Astrocyte (in vitro differentiated cells and primary cell): ENCODE measurements around the gene CTCFL. TPM values are rescaled to one million over a fixed set of nuclear protein-coding genes. Genes with fewer than 3 reads are reported as not detected.

Source experiments
- DNase-seq: peaks from one replicate; pipeline ENCODE4 v3.0.0-alpha.2; 2010; ENCODE audit warnings: low read depth
- FAIRE-seq: peaks from 2 replicates; lab custom pipeline; 2011; peaks lifted over from hg19 to GRCh38; lab: Jason Lieb, UNC
- H2AFZ ChIP-seq: 2 replicates; pipeline ENCODE4 v1.6.0; 2012; ENCODE audit warnings: low read depth, low read length, inconsistent platforms
- H3K27ac ChIP-seq: 2 replicates; pipeline ENCODE4 v1.5.1; 2011; ENCODE audit warnings: low read depth, low read length, inconsistent platforms
- H3K27me3 ChIP-seq: 2 replicates; pipeline ENCODE4 v1.6.0; 2011; ENCODE audit warnings: low read length, inconsistent platforms; ENCODE audit not compliant: insufficient read depth
- H3K36me3 ChIP-seq: 2 replicates; pipeline ENCODE4 v1.5.1; 2011; ENCODE audit warnings: low read length, inconsistent platforms; ENCODE audit not compliant: insufficient read depth
- H3K4me1 ChIP-seq: 2 replicates; pipeline ENCODE4 v1.5.1; 2011; ENCODE audit warnings: low read length, inconsistent platforms; ENCODE audit not compliant: insufficient read depth
- H3K4me2 ChIP-seq: 2 replicates; pipeline ENCODE4 v1.6.0; 2012; ENCODE audit warnings: low read length, inconsistent platforms
- H3K4me3 ChIP-seq: 2 replicates; pipeline ENCODE4 v1.5.1; 2011; ENCODE audit warnings: low read depth, mild to moderate bottlenecking, low read length, inconsistent platforms; ENCODE audit not compliant: insufficient read depth
- H3K79me2 ChIP-seq: 2 replicates; pipeline ENCODE4 v1.6.0; 2012; ENCODE audit warnings: mild to moderate bottlenecking, low read length, inconsistent platforms; ENCODE audit not compliant: insufficient read depth
- H3K9ac ChIP-seq: 2 replicates; pipeline ENCODE4 v1.6.0; 2012; ENCODE audit warnings: mild to moderate bottlenecking, low read length, inconsistent platforms
- H3K9me3 ChIP-seq: 2 replicates; pipeline ENCODE4 v1.5.1; 2012; ENCODE audit warnings: low read depth, mild to moderate bottlenecking, low read length, inconsistent platforms; ENCODE audit not compliant: insufficient read depth
- H4K20me1 ChIP-seq: 2 replicates; pipeline ENCODE4 v1.6.0; 2012; ENCODE audit warnings: low read length, inconsistent platforms; ENCODE audit not compliant: insufficient read depth
- H3K27ac Mint-ChIP-seq: one replicate; pipeline ENCODE4 v1.8.0; 2021; ENCODE audit warnings: mild to moderate bottlenecking, mixed read lengths; ENCODE audit not compliant: unreplicated experiment
- H3K27me3 Mint-ChIP-seq: one replicate; pipeline ENCODE4 v1.8.0; 2021; ENCODE audit warnings: low read depth, mixed read lengths; ENCODE audit not compliant: unreplicated experiment
- H3K36me3 Mint-ChIP-seq: one replicate; pipeline ENCODE4 v1.8.0; 2021; ENCODE audit warnings: low read depth, mixed read lengths; ENCODE audit not compliant: unreplicated experiment
- H3K4me1 Mint-ChIP-seq: one replicate; pipeline ENCODE4 v1.8.0; 2021; ENCODE audit warnings: low read depth, mixed read lengths; ENCODE audit not compliant: unreplicated experiment
- H3K4me3 Mint-ChIP-seq: one replicate; pipeline ENCODE4 v1.8.0; 2021; ENCODE audit warnings: mild to moderate bottlenecking, moderate library complexity, mixed read lengths; ENCODE audit not compliant: unreplicated experiment
- H3K9me3 Mint-ChIP-seq: one replicate; pipeline ENCODE4 v1.8.0; 2021; ENCODE audit warnings: mild to moderate bottlenecking, mixed read lengths; ENCODE audit not compliant: unreplicated experiment
- EZH2 ChIP-seq: IDR thresholded peaks from 2 replicates; pipeline ENCODE4 v1.6.1; 2012; ENCODE audit warnings: mild to moderate bottlenecking, low read length, inconsistent platforms; ENCODE audit not compliant: insufficient read depth
- total RNA-seq: library from RNA; stranded (reverse); gene quantifications from 2 replicates; pipeline ENCODE4 v1.2.1, GENCODE V29; 2021
- TF ChIP-seq, protein P1 (sequence below): IDR thresholded peaks from 2 replicates; pipeline ENCODE4 v1.5.1; 2011; ENCODE audit warnings: low read depth, mild to moderate bottlenecking, inconsistent platforms, low read length, moderate library complexity; ENCODE audit not compliant: insufficient read depth

Gene CTCFL
- total RNA-seq, 1 donor from 2014 or later: not detected

DNA sequence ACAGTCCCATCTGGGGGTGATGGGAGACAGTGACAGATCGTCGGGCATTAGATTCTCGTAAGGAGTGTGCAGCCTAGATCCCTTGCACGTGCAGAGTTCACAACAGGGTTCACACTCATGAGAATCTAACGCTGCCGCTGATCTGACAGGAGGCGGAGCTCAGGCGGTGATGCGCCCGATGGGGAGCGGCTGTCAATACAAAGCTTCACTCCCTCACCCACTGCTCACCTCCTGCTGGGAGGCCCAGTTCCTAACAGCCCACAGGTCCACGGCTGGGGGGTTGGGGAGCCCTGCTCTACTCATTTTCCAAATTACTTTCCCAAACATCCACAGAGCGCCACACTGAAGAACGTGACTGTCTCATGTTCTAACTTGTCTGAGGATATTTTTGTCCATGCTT, 25.3 kb downstream of the CTCFL start:
- DNase-seq (no peak), FAIRE-seq (no peak)
- Histone ChIP-seq H3K4me3 (no peak overlapping the region), H3K27me3 (peaks cover 15% of the 10 kb centered on the region), H3K27ac (no peak overlapping the region), H3K9me3 (no peaks in the 10 kb centered on the region), H4K20me1 (no peaks in the 10 kb centered on the region), H3K9ac (no peak overlapping the region), H3K4me2 (no peak overlapping the region), H3K4me1 (peaks cover 9% of the 10 kb centered on the region), H3K36me3 (no peaks in the 10 kb centered on the region), H2AFZ (no peak overlapping the region), H3K79me2 (no peaks in the 10 kb centered on the region)
- H3K4me3 Mint-ChIP-seq: no peak overlapping the region
- no peaks in the 10 kb centered on the region for H3K9me3 Mint-ChIP-seq
- H3K27me3 Mint-ChIP-seq: peaks cover 12% of the 10 kb centered on the region
- peaks cover 17% of the 10 kb centered on the region for H3K4me1 Mint-ChIP-seq
- TF ChIP-seq, protein P1, sequence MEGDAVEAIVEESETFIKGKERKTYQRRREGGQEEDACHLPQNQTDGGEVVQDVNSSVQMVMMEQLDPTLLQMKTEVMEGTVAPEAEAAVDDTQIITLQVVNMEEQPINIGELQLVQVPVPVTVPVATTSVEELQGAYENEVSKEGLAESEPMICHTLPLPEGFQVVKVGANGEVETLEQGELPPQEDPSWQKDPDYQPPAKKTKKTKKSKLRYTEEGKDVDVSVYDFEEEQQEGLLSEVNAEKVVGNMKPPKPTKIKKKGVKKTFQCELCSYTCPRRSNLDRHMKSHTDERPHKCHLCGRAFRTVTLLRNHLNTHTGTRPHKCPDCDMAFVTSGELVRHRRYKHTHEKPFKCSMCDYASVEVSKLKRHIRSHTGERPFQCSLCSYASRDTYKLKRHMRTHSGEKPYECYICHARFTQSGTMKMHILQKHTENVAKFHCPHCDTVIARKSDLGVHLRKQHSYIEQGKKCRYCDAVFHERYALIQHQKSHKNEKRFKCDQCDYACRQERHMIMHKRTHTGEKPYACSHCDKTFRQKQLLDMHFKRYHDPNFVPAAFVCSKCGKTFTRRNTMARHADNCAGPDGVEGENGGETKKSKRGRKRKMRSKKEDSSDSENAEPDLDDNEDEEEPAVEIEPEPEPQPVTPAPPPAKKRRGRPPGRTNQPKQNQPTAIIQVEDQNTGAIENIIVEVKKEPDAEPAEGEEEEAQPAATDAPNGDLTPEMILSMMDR: no peak
- no peak for TF ChIP-seq EZH2
- H3K27ac Mint-ChIP-seq: no peak overlapping the region
- no peaks in the 10 kb centered on the region for H3K36me3 Mint-ChIP-seq

DNA sequence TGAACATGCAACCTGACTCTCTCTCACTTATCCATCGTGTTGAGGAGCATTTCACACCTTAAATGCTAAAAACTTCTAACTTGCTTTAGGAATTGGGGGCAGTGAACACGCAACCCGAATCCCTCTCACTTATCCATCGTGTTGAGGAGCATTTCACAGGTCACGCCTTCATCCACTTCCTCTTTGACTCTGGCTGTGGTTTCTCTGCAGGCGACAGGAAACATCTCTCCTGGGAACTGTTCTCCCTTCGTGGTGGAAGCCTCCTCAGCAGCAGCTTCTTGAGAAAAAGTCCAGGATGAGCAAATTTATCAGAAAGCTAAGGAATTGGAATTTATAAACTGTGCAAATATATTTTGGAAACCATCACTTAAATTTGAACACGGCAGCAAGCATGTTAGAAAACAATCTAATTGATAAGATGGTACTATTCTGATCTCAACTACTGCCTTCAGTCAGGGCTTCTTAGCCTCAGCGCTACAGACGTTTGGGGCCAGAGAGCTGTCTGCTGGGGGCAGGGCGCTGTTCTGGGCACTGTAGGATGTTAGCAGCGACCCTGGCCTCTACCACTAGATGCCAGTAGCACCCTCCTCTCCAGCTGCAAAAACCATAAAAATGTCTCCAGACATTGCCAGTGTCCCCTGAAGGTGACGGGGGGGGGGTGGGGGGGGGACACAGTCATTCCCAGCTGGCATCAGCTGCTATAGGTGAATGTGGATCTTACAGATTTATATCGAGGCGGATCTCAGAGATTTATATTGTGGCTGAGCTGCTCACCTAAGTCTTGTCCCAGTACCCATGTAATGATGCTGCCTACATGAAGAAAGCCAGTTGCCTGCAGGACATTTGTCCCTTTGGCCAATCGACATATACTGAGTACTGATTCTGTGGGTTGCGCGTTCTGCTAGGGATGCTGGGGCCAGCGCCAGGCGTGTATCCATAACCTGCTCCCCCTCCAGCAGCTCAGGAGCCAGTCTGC, 26.2 kb downstream of the CTCFL start:
- Mint-ChIP-seq H3K4me1 (peaks cover 17% of the 10 kb centered on the region), H3K4me3 (no peak overlapping the region)

More for the DNA sequence above, 26.2 kb downstream of the CTCFL start:
- Histone ChIP-seq H3K79me2 (no peaks in the 10 kb centered on the region), H3K4me2 (peak overlapping the region; percentile 34), H3K9ac (no peak overlapping the region), H3K4me1 (peaks cover 9% of the 10 kb centered on the region), H3K4me3 (no peak overlapping the region), H3K9me3 (no peaks in the 10 kb centered on the region), H3K36me3 (no peaks in the 10 kb centered on the region), H3K27ac (no peak overlapping the region), H2AFZ (no peak overlapping the region), H3K27me3 (peaks cover 17% of the 10 kb centered on the region), H4K20me1 (no peaks in the 10 kb centered on the region)
- no peaks in the 10 kb centered on the region for H3K36me3 Mint-ChIP-seq
- FAIRE-seq (no peak), DNase-seq (no peak)
- no peaks in the 10 kb centered on the region for H3K9me3 Mint-ChIP-seq
- peaks cover 12% of the 10 kb centered on the region for H3K27me3 Mint-ChIP-seq
- TF ChIP-seq, protein P1: no peak
- TF ChIP-seq EZH2: no peak
- H3K27ac Mint-ChIP-seq: no peak overlapping the region
